HEK293T (cell line): ENCODE data around the gene COP1.

ENCODE experiments used
- ARNT ChIP-seq: fragments of 450-650 bp; IDR thresholded peaks from 2 replicates; pipeline ENCODE4 v1.6.1; 2017; ENCODE audit warnings: mild to moderate bottlenecking
- BHLHE40 ChIP-seq: fragments of 450-650 bp; IDR thresholded peaks from 2 replicates; pipeline ENCODE4 v1.6.1; 2016; ENCODE audit warnings: mild to moderate bottlenecking, moderate library complexity, borderline replicate concordance
- ELF4 ChIP-seq: fragments of 450-650 bp; IDR thresholded peaks from 2 replicates; pipeline ENCODE4 v1.6.1; 2017; ENCODE audit warnings: antibody characterized with exemption
- FOXM1 ChIP-seq: fragments of 450-650 bp; IDR thresholded peaks from 2 replicates; pipeline ENCODE4 v1.6.1; 2017; ENCODE audit warnings: mild to moderate bottlenecking, borderline replicate concordance
- LEF1 ChIP-seq: fragments of 450-650 bp; IDR thresholded peaks from 2 replicates; pipeline ENCODE4 v1.6.1; 2017; ENCODE audit warnings: mild to moderate bottlenecking, borderline replicate concordance
- SP1 ChIP-seq: fragments of 450-650 bp; IDR thresholded peaks from 2 replicates; pipeline ENCODE4 v1.6.1; 2017
- SUZ12 ChIP-seq: fragments of 450-650 bp; IDR thresholded peaks from 2 replicates; pipeline ENCODE4 v1.6.1; 2016; ENCODE audit warnings: mild to moderate bottlenecking
- TARDBP ChIP-seq: fragments of 450-650 bp; IDR thresholded peaks from 2 replicates; pipeline ENCODE4 v1.6.1; 2016
- TF ChIP-seq, protein P1 (sequence below): fragments of 450-650 bp; IDR thresholded peaks from 2 replicates; pipeline ENCODE4 v1.6.1; 2016

DNA sequence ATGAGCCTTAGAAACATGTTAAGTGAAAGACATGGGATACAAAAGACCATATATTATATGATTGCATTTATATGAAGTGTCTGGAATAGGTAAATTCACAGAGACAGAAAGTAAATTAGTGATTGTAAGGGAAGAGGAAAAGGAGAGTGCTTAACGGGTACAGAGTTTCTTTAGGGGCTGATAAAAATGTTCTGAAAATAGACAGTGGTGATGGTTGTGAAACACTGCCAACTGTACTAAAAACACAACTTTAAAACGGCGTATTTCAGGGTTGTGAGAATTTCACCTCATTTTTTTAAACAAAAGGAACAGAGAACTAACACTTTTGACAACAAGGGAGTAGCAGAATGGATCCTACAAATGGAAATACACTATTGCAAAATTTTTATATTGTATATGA is 13.4 kb downstream of the COP1 start:
- no peak for TF ChIP-seq BHLHE40
- TF ChIP-seq SUZ12: no peak
- TF ChIP-seq TARDBP: no peak
- no peak for TF ChIP-seq SP1
- TF ChIP-seq ELF4: no peak
- TF ChIP-seq, protein P1, sequence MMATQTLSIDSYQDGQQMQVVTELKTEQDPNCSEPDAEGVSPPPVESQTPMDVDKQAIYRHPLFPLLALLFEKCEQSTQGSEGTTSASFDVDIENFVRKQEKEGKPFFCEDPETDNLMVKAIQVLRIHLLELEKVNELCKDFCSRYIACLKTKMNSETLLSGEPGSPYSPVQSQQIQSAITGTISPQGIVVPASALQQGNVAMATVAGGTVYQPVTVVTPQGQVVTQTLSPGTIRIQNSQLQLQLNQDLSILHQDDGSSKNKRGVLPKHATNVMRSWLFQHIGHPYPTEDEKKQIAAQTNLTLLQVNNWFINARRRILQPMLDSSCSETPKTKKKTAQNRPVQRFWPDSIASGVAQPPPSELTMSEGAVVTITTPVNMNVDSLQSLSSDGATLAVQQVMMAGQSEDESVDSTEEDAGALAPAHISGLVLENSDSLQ: no peak
- TF ChIP-seq ARNT: no peak
- TF ChIP-seq LEF1: no peak
- TF ChIP-seq FOXM1: no peak
